Suprapubic skin (tissue), 4 donors: ENCODE data around the gene PASD1. TPM values are rescaled to one million over a fixed set of nuclear protein-coding genes. Genes with fewer than 3 reads are reported as not detected.

Source experiments
- DNase-seq, 2 donors: peaks; one replicate each; pipeline ENCODE4 v3.0.0-alpha.2; 2019; ENCODE audit warnings: low spot score in 2 of 2
- H3K27ac ChIP-seq: fragments of 200-600 bp; sonication (generic); one replicate; pipeline ENCODE4 v1.5.1; 2019
- H3K27me3 ChIP-seq: fragments of 200-600 bp; sonication (generic); one replicate; pipeline ENCODE4 v1.5.1; 2019
- H3K36me3 ChIP-seq: fragments of 200-600 bp; sonication (generic); one replicate; pipeline ENCODE4 v1.5.1; 2019
- H3K4me1 ChIP-seq: fragments of 200-600 bp; sonication (generic); one replicate; pipeline ENCODE4 v1.5.1; 2019
- H3K4me3 ChIP-seq: fragments of 200-600 bp; sonication (generic); one replicate; pipeline ENCODE4 v1.5.1; 2019; ENCODE audit warnings: mild to moderate bottlenecking
- H3K9me3 ChIP-seq: fragments of 200-600 bp; sonication (generic); one replicate; pipeline ENCODE4 v1.5.1; 2019
- CTCF ChIP-seq, 2 donors: fragments of 200-600 bp in 1 of 2; fragments of 450-650 bp in 1 of 2; sonication (generic) in 1 of 2; IDR thresholded peaks; one replicate each; pipeline ENCODE4 v1.5.1; 2016 to 2019; ENCODE audit warnings: antibody characterized with exemption in 2 of 2, mild to moderate bottlenecking in 1 of 2, moderate library complexity in 1 of 2
- EP300 ChIP-seq: sonication (generic); formaldehyde crosslinking; IDR thresholded peaks from one replicate; pipeline ENCODE4 v1.6.1; 2017; ENCODE audit warnings: antibody characterized with exemption
- POLR2A ChIP-seq, 2 donors: fragments of 450-650 bp; IDR thresholded peaks; one replicate each; pipeline ENCODE4 v1.6.1; 2017; ENCODE audit warnings: antibody characterized with exemption in 2 of 2, mild to moderate bottlenecking in 2 of 2, moderate library complexity in 2 of 2
- POLR2AphosphoS5 ChIP-seq, 3 donors: sonication (generic); formaldehyde crosslinking; IDR thresholded peaks; one replicate each; pipeline ENCODE4 v1.6.1; 2017; ENCODE audit warnings: antibody characterized with exemption in 3 of 3
- WGBS: methylation state at CpG from one replicate; pipeline ENCODE4 v1.1.5; 2018; 5-methylcytosine and 5-hydroxymethylcytosine counted together
- total RNA-seq, 4 donors: library from RNA; depleted of rRNA; stranded (reverse); fragments of >200 nt; gene quantifications; one replicate each; pipeline ENCODE4 v1.1.0, GENCODE V29; 2016

The PASD1 gene, protein sequence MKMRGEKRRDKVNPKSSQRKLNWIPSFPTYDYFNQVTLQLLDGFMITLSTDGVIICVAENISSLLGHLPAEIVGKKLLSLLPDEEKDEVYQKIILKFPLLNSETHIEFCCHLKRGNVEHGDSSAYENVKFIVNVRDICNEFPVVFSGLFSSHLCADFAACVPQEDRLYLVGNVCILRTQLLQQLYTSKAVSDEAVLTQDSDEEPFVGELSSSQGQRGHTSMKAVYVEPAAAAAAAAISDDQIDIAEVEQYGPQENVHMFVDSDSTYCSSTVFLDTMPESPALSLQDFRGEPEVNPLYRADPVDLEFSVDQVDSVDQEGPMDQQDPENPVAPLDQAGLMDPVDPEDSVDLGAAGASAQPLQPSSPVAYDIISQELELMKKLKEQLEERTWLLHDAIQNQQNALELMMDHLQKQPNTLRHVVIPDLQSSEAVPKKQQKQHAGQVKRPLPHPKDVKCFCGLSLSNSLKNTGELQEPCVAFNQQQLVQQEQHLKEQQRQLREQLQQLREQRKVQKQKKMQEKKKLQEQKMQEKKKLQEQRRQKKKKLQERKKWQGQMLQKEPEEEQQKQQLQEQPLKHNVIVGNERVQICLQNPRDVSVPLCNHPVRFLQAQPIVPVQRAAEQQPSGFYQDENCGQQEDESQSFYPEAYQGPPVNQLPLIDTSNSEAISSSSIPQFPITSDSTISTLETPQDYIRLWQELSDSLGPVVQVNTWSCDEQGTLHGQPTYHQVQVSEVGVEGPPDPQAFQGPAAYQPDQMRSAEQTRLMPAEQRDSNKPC
- total RNA-seq: not detected

DNA sequence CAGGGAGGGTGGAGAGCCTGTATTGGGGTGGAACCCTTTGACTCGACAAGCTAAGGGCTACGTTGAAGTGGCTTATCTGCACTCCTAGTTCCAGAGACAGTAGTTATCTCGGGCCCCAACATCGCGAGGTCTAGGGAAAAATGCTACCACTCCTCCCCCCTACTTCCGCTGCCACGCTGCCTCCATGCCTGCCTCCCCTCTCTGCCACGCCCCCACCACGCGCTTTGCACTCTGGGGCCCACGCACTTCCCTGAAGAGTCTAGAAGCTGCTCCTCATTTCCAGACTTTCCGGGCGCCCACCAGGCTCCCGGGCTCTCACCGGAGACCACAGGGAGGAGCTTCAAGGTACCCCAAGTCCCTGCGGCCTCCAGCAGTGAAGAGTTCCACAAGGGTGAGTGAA, at the start of gene PASD1:
TSS of gene PASD1 (plus strand) at position 227 of the 400 bp plus-strand sequence. CDS start 37,879 bp downstream, outside the sequence.
- TF ChIP-seq POLR2A (IDR thresholded peaks at IDR 0.05): no peak
- no peak for TF ChIP-seq CTCF (IDR thresholded peaks at IDR 0.05)
- TF ChIP-seq POLR2AphosphoS5 (IDR thresholded peaks at IDR 0.05): no peak
- TF ChIP-seq EP300: no peak
- Histone ChIP-seq H3K4me3 (no peak within 1 kb of the TSS), H3K27ac (no peak within 1 kb of the TSS), H3K36me3 (no peaks in the 10 kb centered on the region), H3K9me3 (no peaks in the 10 kb centered on the region), H3K27me3 (no peaks in the 10 kb centered on the region), H3K4me1 (no peaks in the 10 kb centered on the region)
- no peak for DNase-seq
- 93% methylated on average over 16 of the region's 16 CpGs for WGBS

DNA sequence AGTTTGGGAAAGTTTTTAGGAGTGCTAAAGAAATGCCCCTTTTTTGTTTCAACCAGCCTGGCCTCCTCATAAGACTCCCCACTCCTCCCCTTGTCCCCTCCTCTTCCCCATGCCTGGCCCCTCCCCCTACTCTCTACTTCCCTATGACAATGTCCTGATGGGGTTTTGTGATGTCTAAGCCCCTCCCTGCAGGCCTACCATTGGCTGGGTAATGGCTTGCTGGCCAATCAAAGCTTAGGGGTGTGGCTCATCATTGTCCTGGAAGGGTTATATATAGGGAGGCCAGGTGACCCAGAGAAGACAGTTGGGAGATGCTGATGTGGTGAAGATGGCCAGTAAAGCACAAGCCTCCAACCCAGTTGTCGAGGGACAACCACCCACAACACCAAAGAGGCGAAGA, 48.2 kb upstream of the PASD1 start:
- no peak for DNase-seq
- Histone ChIP-seq H3K9me3 (no peaks in the 10 kb centered on the region), H3K27ac (no peak overlapping the region), H3K4me1 (no peaks in the 10 kb centered on the region), H3K4me3 (no peak overlapping the region), H3K36me3 (no peaks in the 10 kb centered on the region), H3K27me3 (no peaks in the 10 kb centered on the region)
- WGBS: 82% methylated on average over 2 of the region's 2 CpGs
- TF ChIP-seq POLR2A (IDR thresholded peaks at IDR 0.05): no peak
- TF ChIP-seq CTCF (IDR thresholded peaks at IDR 0.05): no peak
- TF ChIP-seq EP300: no peak
- TF ChIP-seq POLR2AphosphoS5 (IDR thresholded peaks at IDR 0.05): no peak

- 79% methylated on average over 15 of the region's 15 CpGs for WGBS
- no peak overlapping the region for H3K4me3 ChIP-seq
- H3K36me3 ChIP-seq: no peaks in the 10 kb centered on the region
- no peak for TF ChIP-seq EP300
- no peak for TF ChIP-seq CTCF (IDR thresholded peaks at IDR 0.05)
- no peak for TF ChIP-seq POLR2AphosphoS5 (IDR thresholded peaks at IDR 0.05)
- no peak for TF ChIP-seq POLR2A (IDR thresholded peaks at IDR 0.05)
- no peaks in the 10 kb centered on the region for H3K9me3 ChIP-seq
- no peaks in the 10 kb centered on the region for H3K4me1 ChIP-seq
- no peak overlapping the region for H3K27ac ChIP-seq
- no peaks in the 10 kb centered on the region for H3K27me3 ChIP-seq
- DNase-seq: no peak
Measured at GRCh38 chrX:151516538-151517187, 46.8 kb upstream of the PASD1 start.

DNA sequence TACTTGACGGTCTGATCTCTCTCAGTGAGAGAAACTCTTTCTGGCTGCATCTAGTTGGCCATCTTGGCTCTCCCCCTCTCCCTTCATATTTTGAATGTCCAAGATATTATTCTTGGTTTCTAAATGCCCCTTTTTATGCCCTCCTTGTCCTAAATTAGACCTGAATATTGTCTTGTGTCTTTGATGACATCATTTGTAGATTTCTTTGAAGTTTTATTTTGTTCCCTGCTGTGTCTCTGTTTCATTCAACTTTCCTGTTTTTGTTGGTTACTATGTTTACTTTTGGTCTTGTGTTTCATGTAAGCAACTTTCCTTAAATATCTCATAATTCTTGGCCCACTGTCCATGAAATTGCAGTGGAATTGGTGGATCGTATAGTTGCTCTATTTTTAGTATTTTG, 46.1 kb upstream of the PASD1 start:
- Histone ChIP-seq H3K36me3 (no peaks in the 10 kb centered on the region), H3K4me3 (no peak overlapping the region), H3K4me1 (no peaks in the 10 kb centered on the region), H3K9me3 (no peaks in the 10 kb centered on the region), H3K27ac (no peak overlapping the region), H3K27me3 (no peaks in the 10 kb centered on the region)
- no peak for DNase-seq
- 55% methylated on average over 2 of the region's 2 CpGs for WGBS
- no peak for TF ChIP-seq POLR2A (IDR thresholded peaks at IDR 0.05)
- TF ChIP-seq EP300: no peak
- TF ChIP-seq POLR2AphosphoS5 (IDR thresholded peaks at IDR 0.05): no peak
- no peak for TF ChIP-seq CTCF (IDR thresholded peaks at IDR 0.05)

GRCh38 chrX:151523351-151523750, 40.1 kb upstream of the PASD1 start:
- Histone ChIP-seq H3K36me3 (no peaks in the 10 kb centered on the region), H3K4me1 (no peaks in the 10 kb centered on the region), H3K27ac (no peak overlapping the region), H3K9me3 (no peaks in the 10 kb centered on the region), H3K4me3 (no peak overlapping the region), H3K27me3 (no peaks in the 10 kb centered on the region)
- 57% methylated on average over 2 of the region's 2 CpGs for WGBS
- TF ChIP-seq EP300 (no peak), POLR2A (IDR thresholded peaks at IDR 0.05) (no peak), POLR2AphosphoS5 (IDR thresholded peaks at IDR 0.05) (no peak), CTCF (IDR thresholded peaks at IDR 0.05) (no peak)
- DNase-seq: no peak
